Thymus (tissue), 11 donors: ENCODE measurements around the gene ST8SIA5. TPM values are rescaled to one million over a fixed set of nuclear protein-coding genes. Genes with fewer than 3 reads are reported as not detected.

ENCODE experiments used
- DNase-seq, 9 donors: peaks; one replicate each; pipeline ENCODE4 v3.0.0-alpha.2; 2013; ENCODE audit warnings: low spot score in 9 of 9, low read depth in 6 of 9, missing footprints in 1 of 9
- H3K27ac ChIP-seq, 2 donors: one replicate each; pipeline ENCODE4 v1.5.1; 2013; ENCODE audit warnings: control low read depth in 1 of 2, low read depth in 1 of 2, low read length in 1 of 2, mild to moderate bottlenecking in 1 of 2, moderate library complexity in 1 of 2
- H3K27me3 ChIP-seq, 2 donors: one replicate each; pipeline ENCODE4 v1.5.1; 2013; ENCODE audit warnings: low read length in 1 of 2; ENCODE audit not compliant: control insufficient read depth in 2 of 2, insufficient read depth in 1 of 2
- H3K36me3 ChIP-seq, 2 donors: one replicate each; pipeline ENCODE4 v1.5.1; 2013; ENCODE audit warnings: low read length in 1 of 2, mild to moderate bottlenecking in 1 of 2, moderate library complexity in 1 of 2; ENCODE audit not compliant: control insufficient read depth in 2 of 2, insufficient read depth in 2 of 2
- H3K4me1 ChIP-seq, 2 donors: one replicate each; pipeline ENCODE4 v1.5.1; 2013; ENCODE audit warnings: low read length in 2 of 2; ENCODE audit not compliant: control insufficient read depth in 2 of 2, insufficient read depth in 2 of 2
- H3K4me3 ChIP-seq, 2 donors: one replicate each; pipeline ENCODE4 v1.5.1; 2013; ENCODE audit warnings: low read length in 2 of 2, control low read depth in 1 of 2, mild to moderate bottlenecking in 1 of 2
- H3K9me3 ChIP-seq, 2 donors: one replicate each; pipeline ENCODE4 v1.5.1; 2013; ENCODE audit warnings: low read length in 1 of 2, mild to moderate bottlenecking in 1 of 2; ENCODE audit not compliant: control insufficient read depth in 2 of 2, insufficient read depth in 1 of 2
- WGBS: extraction: QIAGEN DNeasy Blood & Tissue Kit; methylation state at CpG from one replicate; pipeline ENCODE4 v1.1.7; 2013; 5-methylcytosine and 5-hydroxymethylcytosine counted together
- polyA plus RNA-seq: library from polyadenylated mRNA; stranded (reverse); fragments of 200-250 nt; gene quantifications from one replicate; pipeline ENCODE4 v1.2.3, GENCODE V29; 2013
- total RNA-seq: library from RNA; stranded (reverse); fragments of 120-200 nt; gene quantifications from one replicate; pipeline ENCODE4 v1.2.4, GENCODE V29; 2013
- donor health status: healthy.

Gene ST8SIA5
- total and polyA plus RNA-seq, 2 donors = 0.05 to 0.23 TPM

GRCh38 chr18:46768166-46768921 is 11.5 kb upstream of the ST8SIA5 start:
- Histone ChIP-seq H3K9me3 (no peaks in the 10 kb centered on the region), H3K27me3 (no peaks in the 10 kb centered on the region), H3K4me3 (no peak overlapping the region), H3K4me1 (no peaks in the 10 kb centered on the region), H3K36me3 (no peaks in the 10 kb centered on the region), H3K27ac (no peak overlapping the region)
- no peak for DNase-seq
- 93% methylated on average over 9 of the region's 9 CpGs for WGBS

GRCh38 chr18:46767217-46767616 is 10.4 kb upstream of the ST8SIA5 start:
- Histone ChIP-seq H3K27ac (no peak overlapping the region), H3K4me1 (no peaks in the 10 kb centered on the region), H3K4me3 (no peak overlapping the region), H3K27me3 (no peaks in the 10 kb centered on the region), H3K9me3 (no peaks in the 10 kb centered on the region), H3K36me3 (no peaks in the 10 kb centered on the region)
- no peak for DNase-seq

GRCh38 chr18:46764586-46764985 is 7.7 kb upstream of the ST8SIA5 start:
- Histone ChIP-seq H3K27me3 (peaks cover 5 to 12% of the 10 kb centered on the region in 2 donors), H3K9me3 (no peaks in the 10 kb centered on the region)
- 94% methylated on average over 2 of the region's 2 CpGs for WGBS

GRCh38 chr18:46761059-46761769 is 4.4 kb upstream of the ST8SIA5 start:
- DNase-seq = no peak
- 83% methylated on average over 2 of the region's 2 CpGs for WGBS
- H3K27me3 ChIP-seq = peaks cover 32 to 43% of the 10 kb centered on the region in 2 donors
- no peaks in the 10 kb centered on the region for H3K36me3 ChIP-seq
- H3K27ac ChIP-seq = no peak overlapping the region
- H3K4me3 ChIP-seq = no peak overlapping the region
- H3K9me3 ChIP-seq = no peaks in the 10 kb centered on the region
- no peaks in the 10 kb centered on the region for H3K4me1 ChIP-seq

More at GRCh38 chr18:46764586-46764985, 7.7 kb upstream of the ST8SIA5 start:
- no peaks in the 10 kb centered on the region for H3K4me1 ChIP-seq
- H3K4me3 ChIP-seq = no peak overlapping the region
- no peak overlapping the region for H3K27ac ChIP-seq
- no peaks in the 10 kb centered on the region for H3K36me3 ChIP-seq
- no peak for DNase-seq

- 51% methylated on average over 6 of the region's 6 CpGs for WGBS
Measured at GRCh38 chr18:46759890-46760289, 3.0 kb upstream of the ST8SIA5 start.

GRCh38 chr18:46756025-46756558 is 761 bp downstream of the ST8SIA5 start:
- no peaks in the 10 kb centered on the region for H3K4me1 ChIP-seq
- 6% methylated on average over 41 of the region's 41 CpGs for WGBS
- no peaks in the 10 kb centered on the region for H3K9me3 ChIP-seq
- H3K27ac ChIP-seq = no peak overlapping the region
- H3K36me3 ChIP-seq = no peaks in the 10 kb centered on the region
- no peak overlapping the region for H3K4me3 ChIP-seq
- no peak for DNase-seq
- H3K27me3 ChIP-seq = peaks cover 46 to 74% of the 10 kb centered on the region in 2 donors

More at GRCh38 chr18:46759890-46760289, 3.0 kb upstream of the ST8SIA5 start:
- Histone ChIP-seq H3K9me3 (no peaks in the 10 kb centered on the region), H3K36me3 (no peaks in the 10 kb centered on the region), H3K27ac (no peak overlapping the region), H3K4me3 (no peak overlapping the region), H3K4me1 (no peaks in the 10 kb centered on the region), H3K27me3 (peaks cover 43 to 56% of the 10 kb centered on the region in 2 donors)
- DNase-seq = no peak

- H3K9me3 ChIP-seq = no peaks in the 10 kb centered on the region
- no peak overlapping the region for H3K27ac ChIP-seq
- no peaks in the 10 kb centered on the region for H3K4me1 ChIP-seq
- no peak for DNase-seq
- peaks cover 46 to 75% of the 10 kb centered on the region in 2 donors for H3K27me3 ChIP-seq
- H3K4me3 ChIP-seq = no peak overlapping the region
- 14% methylated on average over 17 of the region's 17 CpGs for WGBS
- H3K36me3 ChIP-seq = no peaks in the 10 kb centered on the region
Measured at GRCh38 chr18:46755315-46756024, 1.4 kb downstream of the ST8SIA5 start.

- Histone ChIP-seq H3K36me3 (no peaks in the 10 kb centered on the region), H3K4me3 (no peak overlapping the region), H3K4me1 (no peaks in the 10 kb centered on the region), H3K27ac (no peak overlapping the region), H3K27me3 (peaks cover 42 to 69% of the 10 kb centered on the region in 2 donors), H3K9me3 (no peaks in the 10 kb centered on the region)
- 69% methylated on average over 13 of the region's 13 CpGs for WGBS
- DNase-seq = no peak
Measured at GRCh38 chr18:46754661-46755292, 2.1 kb downstream of the ST8SIA5 start.
